ENCODE results near the gene CLDN20.
"Not testable (repeated sequence)": the region's sequence is repeated elsewhere in the genome, so short reads cannot be mapped to it uniquely, and the experiment has no call there.

CLDN20 gene

GRCh38 chr6:155306958-155307357 lies 43.1 kb downstream of the CLDN20 start:
- no peak for DNase-seq (ENCODE audit: low read depth)
- H3K4me3 ChIP-seq (ENCODE audit: low read depth, low read length), result no peak overlapping the region
- TF ChIP-seq CTCF (IDR thresholded peaks at IDR 0.05; ENCODE audit: low read depth, low read length, missing control alignments), result no peak

GRCh38 chr6:155309150-155309549 lies 45.3 kb downstream of the CLDN20 start:
- DNase-seq (ENCODE audit: low read depth), result no peak
- TF ChIP-seq CTCF (IDR thresholded peaks at IDR 0.05; ENCODE audit: low read depth, low read length, missing control alignments), result no peak
- no peak overlapping the region for H3K4me3 ChIP-seq (ENCODE audit: low read depth, low read length)

DNA sequence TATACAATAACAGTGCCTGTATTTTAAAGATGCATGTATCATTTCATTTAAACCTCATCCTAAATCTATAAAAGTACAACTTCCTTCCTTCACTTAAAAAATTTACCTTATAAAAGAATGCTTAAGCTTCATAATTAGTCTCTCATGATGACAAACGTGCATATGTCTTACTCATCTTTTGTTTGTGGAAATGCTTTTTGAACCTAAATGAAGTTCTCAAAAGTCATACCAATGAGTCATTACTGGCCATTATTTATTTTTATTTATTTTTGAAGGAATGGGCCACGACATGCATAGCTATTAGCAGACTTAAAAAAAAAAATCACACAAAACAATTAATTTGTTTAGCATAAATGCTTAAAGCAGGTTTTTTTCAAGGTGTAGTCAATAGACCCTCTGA lies 46.8 kb downstream of the CLDN20 start:
- H3K4me3 ChIP-seq (ENCODE audit: low read depth, low read length), result no peak overlapping the region
- no peak for TF ChIP-seq CTCF (IDR thresholded peaks at IDR 0.05; ENCODE audit: low read depth, low read length, missing control alignments)
- no peak for DNase-seq (ENCODE audit: low read depth)

DNA sequence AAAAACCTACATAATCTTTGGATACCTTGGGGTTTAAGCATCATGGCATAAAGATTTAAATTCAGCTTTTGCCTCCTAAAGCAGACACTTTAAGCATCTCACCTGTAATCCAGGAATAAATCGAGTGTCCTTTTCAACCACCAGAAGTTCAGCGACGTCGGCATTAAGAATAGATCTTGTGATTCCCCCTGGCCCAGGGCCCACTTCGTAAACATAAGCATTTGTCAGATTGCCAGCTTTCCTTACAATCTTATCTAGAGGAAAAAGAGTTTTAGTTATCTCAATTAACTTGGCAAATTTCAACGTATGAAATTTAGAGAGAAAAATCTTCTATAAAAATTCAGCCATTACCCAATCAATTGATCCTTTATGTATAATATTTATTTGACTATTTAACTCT lies 47.3 kb downstream of the CLDN20 start:
- no peak for TF ChIP-seq CTCF (IDR thresholded peaks at IDR 0.05; ENCODE audit: low read depth, low read length, missing control alignments)
- DNase-seq (ENCODE audit: low read depth), result no peak
- no peak overlapping the region for H3K4me3 ChIP-seq (ENCODE audit: low read depth, low read length)

GRCh38 chr6:155311583-155311982 lies 47.8 kb downstream of the CLDN20 start:
- H3K4me3 ChIP-seq (ENCODE audit: low read depth, low read length), result no peak overlapping the region
- DNase-seq (ENCODE audit: low read depth), result no peak
- TF ChIP-seq CTCF (IDR thresholded peaks at IDR 0.05; ENCODE audit: low read depth, low read length, missing control alignments), result no peak

DNA sequence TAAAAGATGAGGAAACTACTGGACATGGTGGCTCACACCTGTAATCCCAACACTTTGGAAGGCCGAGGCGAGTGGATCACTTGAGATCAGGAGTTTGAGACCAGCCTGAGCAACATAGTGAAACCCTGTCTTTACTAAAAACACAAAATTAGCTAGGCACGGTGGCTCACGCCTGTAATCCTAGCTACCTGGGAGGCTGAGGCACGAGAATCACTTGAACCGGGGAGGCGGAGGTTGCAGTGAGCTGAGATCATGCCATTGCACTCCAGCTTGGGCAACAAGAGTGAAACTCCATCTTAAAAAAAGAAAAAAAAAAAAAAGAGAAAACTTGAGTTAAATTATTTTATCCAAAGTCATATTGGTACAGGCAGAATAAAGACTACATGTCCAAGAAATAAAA lies 49.1 kb downstream of the CLDN20 start:
- not testable (repeated sequence) for DNase-seq (ENCODE audit: low read depth); H3K4me3 ChIP-seq (ENCODE audit: low read depth, low read length)

GRCh38 chr6:155313602-155314091 lies 49.8 kb downstream of the CLDN20 start:
- no peak for TF ChIP-seq CTCF (IDR thresholded peaks at IDR 0.05; ENCODE audit: low read depth, low read length, missing control alignments)
- peak overlapping the region; percentile 82 for H3K4me3 ChIP-seq (ENCODE audit: low read depth, low read length)
- DNase-seq (ENCODE audit: low read depth), result no peak

Data from GM12864 (cell line).